ENCODE data around the gene ACBD6. TPM values are rescaled to one million over a fixed set of nuclear protein-coding genes. Genes with fewer than 3 reads are reported as not detected.
"Not testable (repeated sequence)": the region's sequence is repeated elsewhere in the genome, so short reads cannot be mapped to it uniquely, and the experiment has no call there.

The ACBD6 gene
- total RNA-seq, 1 donor from 2014 or later: 39.6 TPM

DNA sequence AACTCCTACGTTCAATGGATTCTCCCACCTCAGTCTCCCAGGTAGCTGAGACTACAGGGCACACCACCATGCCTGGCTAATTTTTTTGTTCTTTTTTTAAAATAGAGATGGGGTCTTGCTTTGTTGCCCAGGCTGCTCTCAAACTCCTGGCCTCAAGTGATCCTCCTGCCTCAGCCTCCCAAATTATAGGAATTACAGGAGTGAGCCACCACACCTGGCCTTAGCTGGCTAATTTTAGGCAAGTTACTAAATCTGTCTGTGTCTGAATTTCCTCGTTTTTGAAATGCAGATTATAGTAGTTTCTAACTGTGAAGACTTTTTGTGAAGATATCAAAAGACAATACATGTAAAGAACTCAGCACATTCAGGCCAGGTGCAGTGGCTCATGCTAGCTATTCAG, 13.7 kb downstream of the ACBD6 start:
- no peak for DNase-seq

DNA sequence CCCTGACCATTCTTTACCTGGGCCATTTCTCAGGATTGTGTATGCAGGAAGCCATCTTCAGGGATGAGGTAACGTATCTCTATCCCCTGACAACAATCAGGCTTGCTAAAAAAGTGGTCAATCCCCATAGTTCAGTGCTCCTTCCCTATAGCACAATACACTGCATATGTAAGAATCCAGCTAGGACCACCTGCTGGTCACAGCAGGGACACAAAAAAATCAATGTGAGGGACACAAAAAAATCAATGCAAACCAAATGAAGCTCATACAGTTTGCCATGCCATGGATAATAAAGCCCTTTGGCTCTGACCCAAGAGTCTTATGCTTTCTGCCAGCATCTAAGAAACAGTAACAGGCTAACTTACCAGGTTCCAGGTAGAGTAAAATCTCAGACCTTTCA, 16.3 kb downstream of the ACBD6 start:
- DNase-seq: no peak

DNA sequence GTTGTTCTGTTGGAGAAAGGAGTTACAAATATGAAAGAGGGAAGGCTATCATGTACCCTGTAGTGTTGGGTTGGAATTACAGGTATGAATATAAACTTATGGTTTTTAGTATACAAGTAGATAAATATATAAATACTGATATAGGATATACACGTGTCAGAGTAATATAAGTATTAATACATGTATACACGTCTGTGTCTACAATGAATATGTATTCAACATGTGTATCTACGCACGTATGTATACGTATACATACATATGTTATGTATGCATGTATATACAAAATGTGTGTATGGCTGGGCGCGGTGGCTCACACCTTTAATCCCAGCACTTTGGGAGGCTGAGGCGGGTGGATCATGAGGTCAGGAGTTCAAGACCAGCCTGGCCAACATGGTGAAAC, 17.9 kb downstream of the ACBD6 start:
- DNase-seq: no peak

DNA sequence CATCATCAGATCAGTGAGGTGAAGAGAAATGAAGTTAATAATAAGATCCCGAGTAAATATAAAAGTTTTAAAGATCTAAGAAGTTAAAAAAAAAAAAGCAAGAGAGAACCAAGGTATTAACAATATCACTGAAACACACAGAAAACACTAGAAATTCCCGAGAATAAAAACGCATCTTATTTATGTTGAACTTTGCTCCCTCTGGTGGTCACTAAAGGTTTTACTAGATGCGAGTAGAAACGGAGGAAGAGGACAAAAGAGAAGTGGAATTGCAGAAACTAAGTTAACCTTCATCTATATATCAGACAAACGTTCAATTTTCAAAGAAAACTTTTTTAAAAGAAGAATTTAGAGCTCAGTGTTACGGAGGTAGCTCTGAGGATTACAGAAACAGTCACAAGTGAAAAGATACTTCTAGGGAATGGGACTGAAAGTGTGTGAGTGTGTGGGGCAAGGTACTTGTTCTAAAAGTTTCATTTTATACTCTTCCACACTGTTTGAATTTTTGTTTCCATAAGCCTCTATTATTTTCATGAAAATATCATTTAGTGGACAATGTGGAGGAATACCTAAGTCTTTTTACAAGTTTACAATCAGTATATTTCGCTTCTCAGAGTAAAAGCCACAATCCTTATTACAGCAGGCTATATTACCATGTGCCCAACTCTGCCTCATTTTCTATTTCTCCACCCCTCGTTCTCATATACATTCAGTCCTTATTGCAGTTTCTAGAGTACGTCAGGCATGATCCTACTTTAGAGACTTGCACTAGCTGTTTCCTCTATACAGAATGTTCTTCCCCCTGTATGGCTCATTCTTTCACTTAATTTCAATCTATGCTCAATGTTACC, 19.7 kb downstream of the ACBD6 start:
- peak; percentile 77 for DNase-seq

DNA sequence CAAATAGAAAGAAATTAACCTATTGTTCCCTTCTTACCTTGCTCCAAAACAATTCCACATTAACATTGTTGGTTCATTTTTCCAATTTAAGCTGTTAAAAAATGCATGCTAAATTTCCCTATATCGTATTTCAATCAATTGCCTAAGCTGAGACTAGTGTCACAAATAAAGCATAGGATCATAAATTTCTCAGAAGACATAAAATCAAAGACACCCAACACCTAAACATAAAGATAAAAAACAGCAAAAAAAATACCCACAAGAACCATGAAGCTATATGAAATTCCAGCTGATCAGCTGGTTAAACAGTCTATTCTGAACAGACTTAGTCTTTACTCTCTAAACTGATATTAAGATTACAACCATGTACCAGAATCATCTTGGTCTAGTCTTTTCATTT, 32.3 kb downstream of the ACBD6 start:
- DNase-seq: no peak

DNA sequence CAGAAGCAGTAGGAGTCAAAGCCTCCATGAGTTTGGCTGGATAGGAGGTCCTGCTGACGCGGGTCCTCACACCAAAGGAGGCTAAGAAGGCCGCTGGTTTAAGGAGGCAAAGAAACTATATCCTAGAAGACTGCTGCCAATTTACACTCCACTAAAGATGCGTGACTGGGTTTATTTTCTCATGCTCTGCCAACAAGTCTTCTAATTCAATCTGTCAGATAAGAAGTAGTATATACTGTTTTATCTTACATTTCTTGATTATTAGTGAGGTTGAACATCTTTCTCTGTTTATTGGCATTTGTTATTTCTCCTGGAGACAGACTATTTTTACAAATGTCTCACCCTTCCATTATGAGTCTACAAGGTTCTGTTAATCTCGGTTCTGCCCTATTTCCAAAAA, 34.1 kb downstream of the ACBD6 start:
- DNase-seq: no peak

DNA sequence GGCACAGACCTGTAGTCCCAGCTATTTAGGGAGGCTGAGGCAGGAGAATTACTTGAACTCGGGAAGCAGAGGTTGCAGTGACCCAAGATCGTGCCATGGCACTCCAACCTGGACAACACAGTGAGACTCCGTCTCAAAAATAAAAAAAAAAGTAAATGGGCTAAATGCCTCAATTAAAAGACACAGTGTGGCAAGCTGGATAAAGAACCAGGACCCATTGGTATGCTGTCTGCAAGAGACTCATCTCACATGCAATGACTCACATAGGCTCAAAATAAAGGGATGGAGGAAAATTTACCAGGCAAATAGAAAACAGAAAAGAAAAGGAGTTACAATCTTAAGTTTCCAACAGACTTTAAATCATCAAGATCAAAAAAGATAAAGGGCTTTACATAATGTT, 40.3 kb downstream of the ACBD6 start:
- DNase-seq: no peak

DNA sequence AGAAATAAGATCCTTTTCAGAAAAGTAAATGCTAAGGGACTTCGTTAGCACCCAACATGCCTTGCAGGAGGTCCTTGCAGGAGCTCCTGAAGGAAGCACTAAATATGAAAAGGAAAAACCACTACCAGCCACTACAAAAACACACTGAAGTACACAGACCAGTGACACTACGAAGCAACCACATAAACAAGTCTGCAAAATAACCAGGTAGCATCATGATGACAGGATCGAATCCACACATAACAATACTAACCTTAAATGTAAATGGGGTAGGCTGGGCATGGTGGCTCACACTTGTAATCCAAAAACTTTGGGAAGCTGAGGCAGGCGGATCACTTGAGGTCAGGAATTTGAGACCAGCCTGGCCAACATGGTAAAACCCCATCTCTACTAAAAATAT, 40.7 kb downstream of the ACBD6 start:
- DNase-seq: not testable (repeated sequence)

DNA sequence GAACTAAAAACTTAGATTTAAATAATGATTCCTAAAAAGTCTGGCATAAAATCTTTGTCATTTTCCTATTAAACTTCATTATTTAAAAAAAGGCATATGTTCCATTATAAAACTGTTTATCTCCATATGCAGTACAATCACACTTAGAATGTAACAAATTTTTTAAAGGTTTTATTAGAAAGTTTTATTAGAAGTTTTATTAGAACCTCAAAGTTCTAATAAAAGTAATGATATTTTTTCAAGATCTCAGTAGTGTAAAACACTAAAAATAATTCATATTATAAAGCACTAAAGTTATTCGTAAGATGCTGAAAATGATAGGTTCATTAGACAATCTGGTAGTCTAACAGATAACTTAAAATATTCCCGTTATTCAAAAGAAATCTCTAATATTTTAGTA, 43.6 kb downstream of the ACBD6 start:
- no peak for DNase-seq

DNA sequence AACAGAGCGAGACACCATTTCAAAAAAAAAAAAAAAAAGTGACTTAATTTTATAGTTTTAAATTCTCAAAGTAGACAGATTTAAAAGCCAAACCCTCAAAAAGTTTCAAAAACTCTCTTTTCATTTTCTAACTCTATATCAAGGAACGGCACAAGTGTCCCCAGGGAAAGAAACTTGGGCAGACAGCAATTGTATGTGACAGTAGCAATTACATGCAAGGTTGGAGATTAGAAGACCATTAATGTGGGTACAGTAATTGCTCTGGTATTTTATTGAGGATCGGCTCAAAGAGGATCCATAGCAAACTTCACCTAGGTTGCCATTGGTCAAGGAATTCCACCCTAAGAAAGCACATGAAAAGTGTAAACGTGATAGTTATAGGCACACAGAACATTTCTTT, 46.2 kb downstream of the ACBD6 start:
- DNase-seq: no peak

DNA sequence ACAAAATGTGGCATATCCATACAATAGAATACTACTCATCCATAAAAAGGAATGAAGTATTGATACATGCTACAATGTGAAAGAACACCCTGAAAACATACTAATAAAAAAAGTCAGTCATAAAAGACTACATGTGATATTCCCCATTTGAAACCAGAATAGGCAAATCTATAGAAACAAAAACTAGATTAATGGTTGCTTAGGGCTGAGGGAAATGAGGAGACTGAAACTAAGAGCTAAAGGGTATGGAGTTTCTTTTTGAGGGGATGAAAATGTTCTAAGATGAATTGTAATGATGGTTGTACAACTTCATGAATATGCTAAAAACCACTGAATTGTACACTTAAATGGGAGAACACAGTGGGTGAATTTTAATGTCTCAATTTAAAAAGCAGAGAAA, 50.9 kb downstream of the ACBD6 start:
- DNase-seq: no peak

DNA sequence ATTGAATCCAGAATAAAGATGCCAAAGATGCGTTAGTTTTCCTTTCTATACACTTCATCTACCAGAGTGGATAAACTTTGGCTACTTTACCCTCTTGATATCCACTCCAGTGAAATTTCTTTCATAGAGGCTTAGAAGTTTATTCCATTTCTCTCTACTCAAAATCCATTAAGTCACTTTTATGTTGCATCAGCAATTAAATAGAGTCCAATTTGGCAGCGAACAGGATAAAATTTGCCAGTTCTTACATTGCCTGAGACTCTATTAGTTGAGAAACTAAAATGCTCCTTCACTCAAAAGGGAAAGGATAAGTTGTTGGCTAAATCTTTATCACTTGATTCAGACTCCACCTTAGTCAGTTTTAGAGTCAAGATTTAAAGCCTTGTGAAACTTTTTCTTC, 57.9 kb downstream of the ACBD6 start:
- no peak for DNase-seq

DNA sequence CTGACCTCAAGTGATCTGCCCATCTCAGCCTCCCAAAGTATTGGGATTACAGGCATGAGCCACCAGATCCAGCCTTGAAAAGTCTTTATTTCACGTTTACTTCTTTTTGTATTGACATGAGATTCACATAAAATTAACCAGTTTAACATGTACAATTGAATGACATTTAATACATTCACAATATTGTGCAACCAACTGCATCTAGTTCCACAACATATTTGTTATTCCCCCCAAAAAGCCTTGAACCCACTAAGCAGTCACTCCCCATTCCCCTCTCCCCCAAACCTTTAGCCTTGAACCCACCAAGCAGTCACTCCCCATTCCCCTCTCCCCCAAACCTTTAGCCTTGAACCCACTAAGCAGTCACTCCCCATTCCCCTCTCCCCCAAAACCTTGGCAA, 62.0 kb downstream of the ACBD6 start:
- DNase-seq: no peak

DNA sequence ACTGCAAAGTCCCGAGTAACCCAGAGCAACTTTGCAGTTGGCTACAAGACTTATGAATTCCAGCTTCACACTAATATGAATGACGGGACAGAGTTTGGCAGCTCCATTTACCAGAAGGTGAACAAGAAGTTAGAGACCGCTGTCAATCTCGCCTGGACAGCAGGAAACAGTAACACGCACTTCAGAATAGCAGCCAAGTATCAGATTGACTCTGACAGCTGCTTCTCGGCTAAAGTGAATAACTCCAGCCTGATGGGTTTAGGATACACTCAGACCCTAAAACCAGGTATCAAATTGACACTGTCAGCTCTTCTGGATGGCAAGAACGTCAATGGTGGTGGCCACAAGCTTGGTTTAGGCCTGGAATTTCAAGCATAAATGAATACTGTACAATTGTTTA, 66.8 kb downstream of the ACBD6 start:
- DNase-seq: peak; percentile 70

DNA sequence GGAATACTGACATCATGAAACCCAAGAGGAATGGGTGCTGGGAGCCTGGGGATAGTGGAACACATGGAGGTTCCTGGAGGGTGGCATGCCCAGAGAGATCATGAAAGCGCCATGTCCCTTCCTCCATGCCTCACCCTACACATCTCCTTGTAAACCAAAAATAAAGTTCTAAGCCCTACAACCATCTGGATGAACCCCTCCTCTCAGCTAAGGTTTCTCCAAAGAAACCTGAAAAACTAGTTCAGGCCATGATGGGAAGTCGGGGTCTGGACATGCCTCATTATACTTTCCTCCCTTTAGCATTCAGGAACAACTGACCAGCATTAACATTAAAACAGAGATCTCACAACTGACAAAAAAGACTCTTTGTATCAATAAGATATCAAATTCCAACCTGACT, 68.5 kb downstream of the ACBD6 start:
- DNase-seq: no peak

DNA sequence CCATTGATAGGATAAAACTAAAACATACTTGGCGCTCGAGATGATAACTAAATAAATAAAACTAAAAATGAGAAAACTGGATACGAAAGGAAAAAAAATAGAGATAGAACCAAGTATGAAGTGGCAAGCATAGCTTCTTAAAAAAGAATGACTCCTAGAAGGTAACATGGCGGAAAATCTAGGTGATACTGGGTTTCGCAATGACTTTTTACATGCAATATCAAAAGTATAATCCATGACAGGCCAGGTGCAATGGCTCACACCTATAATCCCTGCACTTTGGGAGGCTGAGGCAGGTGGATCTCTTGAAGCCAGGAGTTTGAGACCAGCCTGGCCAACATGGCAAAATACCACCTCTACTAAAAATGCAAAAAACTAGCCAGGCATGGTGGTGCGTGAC, 70.7 kb downstream of the ACBD6 start:
- DNase-seq: no peak

DNA sequence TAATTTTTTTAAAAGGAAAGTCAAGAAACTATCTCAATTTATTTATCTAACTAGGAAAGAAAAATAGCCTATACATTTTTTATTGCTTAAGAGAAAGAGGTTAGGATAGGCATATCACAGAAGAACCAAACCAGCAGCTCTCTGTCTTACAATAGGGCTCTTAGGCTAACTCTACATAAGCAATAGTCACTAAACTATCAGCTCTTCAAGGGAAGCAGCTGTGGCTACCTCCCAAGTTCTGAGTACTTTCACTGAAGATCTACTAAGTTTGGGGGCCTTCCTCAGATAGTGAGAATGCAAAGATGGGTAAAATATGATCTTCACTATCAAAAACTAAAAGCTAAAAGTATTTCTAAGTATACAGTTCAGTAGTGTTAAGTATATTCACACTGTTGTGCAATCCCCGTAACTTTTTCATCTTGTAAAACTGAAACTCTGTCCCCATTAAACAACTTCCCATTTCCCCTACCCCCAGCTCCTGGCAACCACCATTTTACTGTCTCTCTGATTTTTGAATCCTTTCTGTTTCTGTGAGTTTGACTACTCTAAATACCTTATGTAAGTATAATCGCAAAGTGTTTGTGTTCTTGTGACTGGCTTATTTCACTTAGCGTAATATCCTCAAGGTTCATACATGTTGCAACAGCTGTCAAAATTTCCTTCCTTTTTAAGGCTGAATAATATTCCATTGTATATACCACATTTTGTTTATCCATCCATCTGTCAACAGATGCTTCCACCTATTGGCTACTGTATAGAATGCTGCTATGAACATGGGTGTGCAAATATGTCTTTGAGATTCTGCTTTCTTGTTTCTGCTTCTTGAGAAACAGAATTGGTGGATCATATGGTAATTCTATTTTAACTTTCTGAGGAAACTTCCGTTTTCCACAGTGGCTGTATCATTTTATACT, 73.3 kb downstream of the ACBD6 start:
- no peak for DNase-seq

DNA sequence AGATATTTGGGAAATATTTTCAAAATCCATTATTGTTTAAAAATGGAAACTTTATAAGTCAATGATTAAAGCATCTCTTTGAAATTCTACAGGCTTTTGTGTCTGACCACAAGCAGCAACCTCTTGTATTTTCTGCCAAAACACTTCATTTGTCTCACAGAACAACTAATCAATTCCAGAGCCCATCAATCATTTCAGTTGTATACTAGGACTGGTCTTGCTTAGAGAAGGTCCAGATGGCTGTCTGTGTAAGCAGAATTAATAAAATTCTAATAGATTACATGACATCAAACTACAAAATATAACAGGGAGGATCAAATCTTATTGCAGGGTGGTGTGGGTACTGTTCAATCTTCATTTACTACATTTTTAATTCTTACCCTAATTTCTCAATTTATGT, 76.4 kb downstream of the ACBD6 start:
- no peak for DNase-seq

DNA sequence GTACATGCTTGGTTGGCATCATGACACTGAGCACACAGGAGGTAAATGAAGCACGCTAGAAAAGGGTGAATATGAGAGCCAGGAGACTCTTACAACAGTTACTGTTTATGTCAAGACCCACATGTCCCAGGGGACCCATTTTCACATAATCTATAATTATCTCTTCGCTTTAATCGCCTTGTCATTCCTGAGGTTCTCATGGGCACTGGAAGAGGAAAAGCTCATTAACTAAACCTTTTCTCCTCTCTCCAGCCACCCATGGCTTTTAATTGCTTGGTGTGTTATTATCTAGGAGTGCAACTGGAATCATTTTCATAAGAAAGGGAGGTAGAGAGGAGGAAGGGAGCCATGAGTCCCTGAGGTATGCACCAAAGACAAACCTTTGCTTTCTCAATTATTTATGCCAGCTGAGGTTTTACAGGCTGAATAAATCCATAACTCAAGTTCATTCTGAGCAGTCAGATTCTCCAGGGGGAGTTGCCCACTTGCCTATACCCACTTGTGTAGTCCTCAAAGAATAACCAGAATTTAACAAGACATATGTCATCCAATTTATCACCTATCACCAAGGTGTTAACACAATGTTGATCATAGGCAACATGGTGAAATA, 77.4 kb downstream of the ACBD6 start:
- DNase-seq: no peak

DNA sequence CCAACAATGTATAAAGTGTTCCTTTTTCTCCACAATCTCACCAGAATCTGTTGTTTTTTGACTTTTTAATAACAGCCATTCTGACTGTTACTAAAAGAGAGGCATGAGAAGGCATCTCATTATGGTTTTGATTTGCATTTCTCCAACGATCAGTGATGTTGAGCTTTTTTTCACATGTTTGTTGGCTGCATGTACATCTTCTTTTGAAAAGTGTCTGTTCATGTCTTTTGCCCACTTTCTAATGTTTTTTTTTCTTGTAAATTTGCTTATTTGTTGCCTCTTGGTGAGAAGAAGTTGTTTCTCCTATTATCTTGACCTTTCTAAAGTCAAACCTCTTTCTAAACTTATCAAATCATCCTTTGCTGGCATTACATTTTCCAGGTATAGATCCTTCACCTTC, 80.8 kb downstream of the ACBD6 start:
- no peak for DNase-seq

DNA sequence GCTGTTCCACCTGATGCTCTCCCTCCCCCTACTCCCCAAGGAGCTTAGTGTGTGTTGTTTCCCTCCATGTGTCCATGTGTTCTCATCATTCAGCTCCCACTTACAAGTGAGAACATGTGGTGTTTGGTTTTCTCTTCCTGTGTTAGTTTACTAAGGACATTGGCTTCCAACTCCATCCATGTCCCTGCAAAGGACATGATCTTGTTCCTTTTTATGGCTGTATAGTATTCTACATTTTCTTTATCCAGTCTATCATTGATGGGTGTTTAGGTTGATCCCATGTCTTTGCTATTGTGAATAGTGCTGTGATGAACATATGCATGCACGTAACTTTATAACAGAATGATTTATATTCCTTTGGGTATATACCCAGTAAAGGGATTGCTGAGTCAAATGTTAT, 81.2 kb downstream of the ACBD6 start:
- not testable (repeated sequence) for DNase-seq

DNA sequence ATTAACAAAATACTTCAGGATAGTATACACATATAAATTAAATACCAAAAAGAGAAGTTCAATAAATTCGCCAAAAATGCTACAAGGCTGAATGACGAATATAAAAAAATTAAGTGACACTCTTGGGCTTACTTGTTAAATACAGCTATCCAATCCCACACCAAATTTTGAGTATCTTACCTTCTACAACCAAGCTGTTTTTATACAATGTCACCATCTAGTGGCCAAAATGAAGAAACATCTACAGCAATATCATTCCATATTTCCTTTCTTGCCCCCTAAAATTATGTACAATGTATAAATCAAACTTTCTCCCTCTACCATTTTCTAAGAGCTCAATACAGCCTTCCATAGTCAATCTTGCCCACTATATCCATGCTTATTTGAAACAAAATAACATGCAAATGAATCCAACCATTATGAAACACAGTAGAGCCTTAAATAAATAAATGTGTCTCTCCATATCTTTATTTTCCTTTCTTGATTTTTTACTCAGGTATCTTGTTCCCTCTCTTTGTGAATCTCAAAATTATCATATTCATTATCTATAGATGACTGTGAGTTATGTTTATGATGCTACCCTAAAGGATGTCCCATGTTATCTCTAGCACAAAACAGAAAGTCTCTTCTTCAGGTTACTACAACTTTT, 86.3 kb downstream of the ACBD6 start:
- peak; percentile 29 for DNase-seq
